Endothelial cell of umbilical vein (primary cell): ENCODE results near the gene EML6. TPM values are rescaled to one million over a fixed set of nuclear protein-coding genes. Genes with fewer than 3 reads are reported as not detected.

ENCODE experiments used
- BruUV-seq: library from RNA; stranded (reverse); fragments of 400-500 nt; replicated peaks from 2 replicates; lab custom pipeline; 2021; lab: Mats Ljungman, UMichigan
- CTCF ChIA-PET: fragments of 300-600, 350-600 bp; sonication (Branson Sonifier 250); formaldehyde crosslinking; loops from one replicate; lab custom pipeline; 2021; ENCODE audit warnings: antibody characterized with exemption, inconsistent platforms; lab: Charles Lee
- POLR2A ChIA-PET: fragments of 300-600, 350-600 bp; sonication (Branson Sonifier 250); formaldehyde crosslinking; loops from one replicate; lab custom pipeline; 2021; ENCODE audit warnings: antibody characterized with exemption, inconsistent platforms; lab: Charles Lee
- DNase-seq: peaks from one replicate; pipeline ENCODE4 v3.0.0-alpha.2; 2011; ENCODE audit warnings: low read depth, low spot score
- FAIRE-seq: peaks from 2 replicates; lab custom pipeline; 2011; peaks lifted over from hg19 to GRCh38; lab: Jason Lieb, UNC
- H2AFZ ChIP-seq: 2 replicates; pipeline ENCODE4 v1.6.0; 2012; ENCODE audit warnings: low read depth, low read length, control low read depth, inconsistent platforms
- H3K27ac ChIP-seq: 2 replicates; pipeline ENCODE4 v1.5.1; 2011; ENCODE audit warnings: low read depth, mild to moderate bottlenecking, control low read depth, low read length, moderate library complexity; ENCODE audit not compliant: insufficient read depth
- H3K27me3 ChIP-seq, 2 experiments: 2 replicates each; pipeline versions ENCODE4 v1.6.0 to v1.6.1; 2011; ENCODE audit warnings: low read length in 2 of 2, mixed read lengths in 1 of 2; ENCODE audit not compliant: control insufficient read depth in 2 of 2, insufficient read depth in 2 of 2
- H3K36me3 ChIP-seq, 2 experiments: 2 replicates in 1 of 2; 3 replicates in 1 of 2; pipeline ENCODE4 v1.5.1; 2011; ENCODE audit warnings: low read length in 2 of 2, mild to moderate bottlenecking in 1 of 2, moderate library complexity in 1 of 2; ENCODE audit not compliant: control insufficient read depth in 2 of 2, insufficient read depth in 2 of 2; ENCODE audit errors: extremely low read depth in 1 of 2
- H3K4me1 ChIP-seq: 3 replicates; pipeline ENCODE4 v1.5.1; 2011; ENCODE audit warnings: mild to moderate bottlenecking, low read length; ENCODE audit not compliant: control insufficient read depth, insufficient read depth; ENCODE audit errors: extremely low read depth
- H3K4me2 ChIP-seq: 2 replicates; pipeline ENCODE4 v1.6.1; 2011; ENCODE audit warnings: low read length, control low read depth, mixed read lengths; ENCODE audit not compliant: insufficient read depth
- H3K4me3 ChIP-seq, 3 experiments: fragments of 200-600 bp in 1 of 3; sonication (generic), shearing (Covaris generic) in 1 of 3; replicated peaks in 1 of 3; 2 replicates each; pipeline ENCODE4 v1.5.1; 2011 to 2016; ENCODE audit warnings: control low read depth in 3 of 3, low read length in 3 of 3, mild to moderate bottlenecking in 2 of 3, inconsistent platforms in 1 of 3, low read depth in 1 of 3, moderate library complexity in 1 of 3; ENCODE audit not compliant: insufficient read depth in 1 of 3
- H3K79me2 ChIP-seq: 2 replicates; pipeline ENCODE4 v1.6.0; 2012; ENCODE audit warnings: low read length, inconsistent platforms; ENCODE audit not compliant: control insufficient read depth, insufficient read depth
- H3K9ac ChIP-seq: replicated peaks from 2 replicates; pipeline ENCODE3; 2011; ENCODE audit warnings: low read length, control low read depth; ENCODE audit not compliant: insufficient read depth; ENCODE audit errors: extremely low read depth
- H3K9me1 ChIP-seq: replicated peaks from 3 replicates; pipeline ENCODE4 v1.6.0; 2011; ENCODE audit warnings: mild to moderate bottlenecking, low read length; ENCODE audit not compliant: control insufficient read depth, insufficient read depth; ENCODE audit errors: extremely low read depth
- H3K9me3 ChIP-seq: replicated peaks from 2 replicates; pipeline ENCODE4 v1.5.1; 2012; ENCODE audit warnings: low read length, inconsistent platforms; ENCODE audit not compliant: control insufficient read depth, insufficient read depth
- H4K20me1 ChIP-seq: replicated peaks from 2 replicates; pipeline ENCODE3; 2011; ENCODE audit warnings: mild to moderate bottlenecking, low read length; ENCODE audit not compliant: control insufficient read depth, insufficient read depth; ENCODE audit errors: extremely low read depth
- CTCF ChIP-seq, 2 donors: IDR thresholded peaks; 1 replicate in 1 of 2; 2 replicates in 1 of 2; pipeline ENCODE4 v1.5.1; 2011; ENCODE audit warnings: low read length in 2 of 2, mild to moderate bottlenecking in 2 of 2, moderate library complexity in 2 of 2, control low read depth in 1 of 2, inconsistent platforms in 1 of 2, low read depth in 1 of 2; ENCODE audit not compliant: insufficient read depth in 1 of 2; ENCODE audit errors: extremely low read depth in 1 of 2
- FOS ChIP-seq: IDR thresholded peaks from 2 replicates; pipeline ENCODE4 v1.6.1; 2011; ENCODE audit warnings: mild to moderate bottlenecking, low read length, moderate library complexity, borderline replicate concordance; ENCODE audit not compliant: insufficient read depth
- GATA2 ChIP-seq: IDR thresholded peaks from 2 replicates; pipeline ENCODE4 v1.7.0; 2011; ENCODE audit warnings: low read depth, mild to moderate bottlenecking, moderate library complexity, mixed read lengths, low read length; ENCODE audit not compliant: insufficient read length, insufficient read depth
- JUN ChIP-seq: IDR thresholded peaks from 2 replicates; pipeline ENCODE4 v1.6.1; 2011; ENCODE audit warnings: borderline replicate concordance, low read depth; ENCODE audit not compliant: insufficient read length, insufficient read depth
- MYC ChIP-seq: IDR thresholded peaks from one replicate; pipeline ENCODE4 v1.6.1; 2011; ENCODE audit warnings: mild to moderate bottlenecking, low read depth, low read length
- POLR2AphosphoS5 ChIP-seq: IDR thresholded peaks from 2 replicates; pipeline ENCODE4 v1.6.1; 2012; ENCODE audit warnings: low read depth, mild to moderate bottlenecking, control low read depth, low read length, moderate library complexity; ENCODE audit not compliant: insufficient read depth
- dilution Hi-C: fragments of 300-500 bp; cut with MboI; formaldehyde crosslinking; loops from one replicate; pipeline ENCODE4 v1.15.0; 2019; ENCODE audit warnings: low sequenced_read_pairs; ENCODE audit not compliant: extremely low pct_ligation_motif_present
- intact Hi-C: fragments of 100-400 bp; cut with micrococcal nuclease; formaldehyde crosslinking; loops from one replicate; pipeline ENCODE4 v1.10.0; 2022
- polyA plus RNA-seq, 4 experiments: library from polyadenylated mRNA; depleted of rRNA in 3 of 4; stranded (reverse) in 3 of 4; unstranded in 1 of 4; fragments of >200 nt; gene quantifications; 2 replicates each; pipeline versions ENCODE4 v1.2.1 to v1.2.3, GENCODE V29; 2011 to 2012; ENCODE audit warnings: missing spikeins in 1 of 4
- total RNA-seq: library from RNA; stranded (reverse); gene quantifications from 2 replicates; pipeline ENCODE4 v1.2.3, GENCODE V29; 2021

EML6 gene
- total and polyA plus RNA-seq, 2 donors (not counting 3 experiments of a cell fraction or from before 2014, with no cell fraction given): 0.79 to 2.1 TPM

GRCh38 chr2:54902763-54903162 is 179.3 kb downstream of the EML6 start:
- H3K27me3 ChIP-seq: peaks cover under 1 to 2% of the 10 kb centered on the region in 2 experiments
- H3K4me2 ChIP-seq: no peak overlapping the region
- no peak for DNase-seq
- no peaks in the 10 kb centered on the region for H3K9me1 ChIP-seq
- no peak for FAIRE-seq
- no peak overlapping the region for H2AFZ ChIP-seq
- BruUV-seq: no TSS peak
- H3K79me2 ChIP-seq: no peaks in the 10 kb centered on the region
- CTCF ChIA-PET: interaction anchor here (0.6 to 1.4 kb wide), 2 partner anchors 28 to 273 kb away, joined by 3 to 5 read pairs; no protein-coding TSS in a partner anchor
- POLR2A ChIA-PET: no interaction called here
- no peaks in the 10 kb centered on the region for H4K20me1 ChIP-seq
- H3K27ac ChIP-seq: no peak overlapping the region
- H3K9me3 ChIP-seq: no peaks in the 10 kb centered on the region
- no peak overlapping the region for H3K4me3 ChIP-seq
- H3K4me1 ChIP-seq: peaks cover 10% of the 10 kb centered on the region
- dilution Hi-C loops: no loop called here
- no peak overlapping the region for H3K9ac ChIP-seq
- no peaks in the 10 kb centered on the region for H3K36me3 ChIP-seq
- intact Hi-C loops: no loop called here
- TF ChIP-seq CTCF (IDR thresholded peaks at IDR 0.05; ENCODE audit: extremely low read depth in 1 of 2, insufficient read depth in 1 of 2, low read depth in 1 of 2, low read length in 2 of 2) (no peak), MYC (no peak), FOS (no peak)

- TF ChIP-seq FOS: peak; percentile 100
- peak; percentile 64 for TF ChIP-seq GATA2
- TF ChIP-seq POLR2AphosphoS5: peak; percentile 27
- TF ChIP-seq JUN: peak; percentile 95
- no peak for TF ChIP-seq MYC
- dilution Hi-C loops (no loop called here), intact Hi-C loops (loop anchor here (2.0 kb wide), 1 partner anchor 147 kb away; the partner anchor contains the start of gene RTN4)
- Histone ChIP-seq H3K27me3 (no peaks in the 10 kb centered on the region), H3K9me3 (no peaks in the 10 kb centered on the region), H3K79me2 (no peaks in the 10 kb centered on the region), H3K36me3 (no peaks in the 10 kb centered on the region), H3K4me2 (peak overlapping the region; percentile 47), H2AFZ (peak overlapping the region; percentile 60), H3K4me3 (no peak overlapping the region), H3K27ac (peak overlapping the region; percentile 46), H4K20me1 (no peaks in the 10 kb centered on the region), H3K9me1 (no peaks in the 10 kb centered on the region), H3K9ac (no peak overlapping the region), H3K4me1 (peaks cover 10% of the 10 kb centered on the region)
- DNase-seq (peak; percentile 92), FAIRE-seq (peak; percentile 98)
- CTCF ChIA-PET: interaction anchor here (0.7 to 1.0 kb wide), 3 partner anchors 22 to 271 kb away, joined by 3 read pairs; no protein-coding TSS in a partner anchor
- POLR2A ChIA-PET: no interaction called here
- BruUV-seq: no TSS peak
These were observed 180.5 kb downstream of the EML6 start for GRCh38 chr2:54903736-54904554.
